Mammary epithelial cell (primary cell): ENCODE measurements around the gene NUTM2G.
"Not testable (repeated sequence)": the region's sequence is repeated elsewhere in the genome, so short reads cannot be mapped to it uniquely, and the experiment has no call there.

Source experiments
- EZH2 ChIP-seq: IDR thresholded peaks from 2 replicates; pipeline ENCODE4 v1.6.1; 2012; ENCODE audit warnings: low read length, inconsistent platforms, borderline replicate concordance
- TF ChIP-seq, protein P1 (sequence below), 2 donors: IDR thresholded peaks in 1 of 2; conservative IDR thresholded peaks in 1 of 2; 2 replicates each; pipeline ENCODE4 v1.5.1; 2011 to 2012; ENCODE audit warnings: inconsistent platforms in 2 of 2, low read length in 2 of 2, mild to moderate bottlenecking in 2 of 2, control low read depth in 1 of 2, low read depth in 1 of 2; ENCODE audit not compliant: insufficient read depth in 1 of 2; ENCODE audit errors: extremely low read depth in 1 of 2

DNA sequence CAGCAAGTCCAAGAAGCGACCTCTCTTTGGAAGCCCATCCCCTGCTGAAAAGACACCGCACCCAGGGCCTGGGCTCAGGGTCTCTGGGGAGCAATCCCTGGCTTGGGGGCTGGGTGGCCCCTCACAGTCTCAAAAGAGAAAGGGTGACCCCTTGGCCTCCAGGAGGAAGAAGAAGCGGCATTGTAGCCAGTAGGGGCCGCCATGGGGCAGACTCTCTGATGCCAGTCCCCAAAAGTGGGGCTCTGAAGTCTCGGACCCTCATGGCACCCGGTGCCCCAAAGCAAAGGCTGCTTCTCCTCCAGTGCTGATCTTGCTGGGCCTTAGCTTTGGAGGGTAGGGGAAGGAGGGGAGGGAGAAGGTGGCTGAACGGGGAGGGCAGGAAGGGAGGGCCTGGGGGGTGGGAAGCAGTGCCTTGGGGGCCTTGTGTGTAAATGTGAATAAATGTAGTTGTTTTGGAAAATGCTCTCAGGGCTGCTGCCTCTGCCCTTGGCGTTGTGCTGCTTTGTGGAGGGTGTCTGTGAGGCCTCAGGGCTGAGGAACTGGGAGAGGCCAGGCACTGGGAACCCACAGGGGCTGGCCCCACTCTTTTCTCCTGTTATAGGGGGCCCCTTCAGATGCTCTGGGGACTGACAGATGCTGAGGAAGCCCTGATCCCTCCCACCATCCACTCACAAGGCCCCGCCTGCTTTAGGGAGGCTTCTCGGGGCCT lies 10.5 kb downstream of the NUTM2G start:
- TF ChIP-seq, protein P1, sequence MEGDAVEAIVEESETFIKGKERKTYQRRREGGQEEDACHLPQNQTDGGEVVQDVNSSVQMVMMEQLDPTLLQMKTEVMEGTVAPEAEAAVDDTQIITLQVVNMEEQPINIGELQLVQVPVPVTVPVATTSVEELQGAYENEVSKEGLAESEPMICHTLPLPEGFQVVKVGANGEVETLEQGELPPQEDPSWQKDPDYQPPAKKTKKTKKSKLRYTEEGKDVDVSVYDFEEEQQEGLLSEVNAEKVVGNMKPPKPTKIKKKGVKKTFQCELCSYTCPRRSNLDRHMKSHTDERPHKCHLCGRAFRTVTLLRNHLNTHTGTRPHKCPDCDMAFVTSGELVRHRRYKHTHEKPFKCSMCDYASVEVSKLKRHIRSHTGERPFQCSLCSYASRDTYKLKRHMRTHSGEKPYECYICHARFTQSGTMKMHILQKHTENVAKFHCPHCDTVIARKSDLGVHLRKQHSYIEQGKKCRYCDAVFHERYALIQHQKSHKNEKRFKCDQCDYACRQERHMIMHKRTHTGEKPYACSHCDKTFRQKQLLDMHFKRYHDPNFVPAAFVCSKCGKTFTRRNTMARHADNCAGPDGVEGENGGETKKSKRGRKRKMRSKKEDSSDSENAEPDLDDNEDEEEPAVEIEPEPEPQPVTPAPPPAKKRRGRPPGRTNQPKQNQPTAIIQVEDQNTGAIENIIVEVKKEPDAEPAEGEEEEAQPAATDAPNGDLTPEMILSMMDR (conservative IDR thresholded peaks at IDR 0.05 in 1 of 2, IDR thresholded peaks at IDR 0.05 in 1 of 2; ENCODE audit: extremely low read depth in 1 of 2, insufficient read depth in 1 of 2, low read depth in 1 of 2, low read length in 2 of 2), result not testable (repeated sequence)
- not testable (repeated sequence) for TF ChIP-seq EZH2
